Activated CD4-positive, alpha-beta T cell treated with anti-CD3 and anti-CD28 coated beads, Interleukin-2, amount 10 ng/mL, durations not matched to agents 24 days and 14 days (primary cell): Measurements from ENCODE around the gene BSND. TPM values are rescaled to one million over a fixed set of nuclear protein-coding genes. Genes with fewer than 3 reads are reported as not detected.
A peak's percentile ranks its signal among the peaks of the same experiment; 100 is the strongest.

Source experiments
- DNase-seq: peaks from one replicate; pipeline ENCODE4 v3.0.0; 2022
- H3K27ac Mint-ChIP-seq: one replicate; pipeline ENCODE4 v1.8.0; 2022; ENCODE audit warnings: mild to moderate bottlenecking, mixed read lengths
- H3K27me3 Mint-ChIP-seq: one replicate; pipeline ENCODE4 v1.8.0; 2022; ENCODE audit warnings: mixed read lengths
- H3K36me3 Mint-ChIP-seq: one replicate; pipeline ENCODE4 v1.8.0; 2022; ENCODE audit warnings: low read depth, mild to moderate bottlenecking, mixed read lengths
- H3K4me1 Mint-ChIP-seq: one replicate; pipeline ENCODE4 v1.8.0; 2021; ENCODE audit warnings: mixed read lengths
- H3K4me3 Mint-ChIP-seq: one replicate; pipeline ENCODE4 v1.8.0; 2022; ENCODE audit warnings: mild to moderate bottlenecking, moderate library complexity, mixed read lengths
- H3K9me3 Mint-ChIP-seq: one replicate; pipeline ENCODE4 v1.8.0; 2021; ENCODE audit warnings: mixed read lengths
- intact Hi-C: fragments of 100-400 bp; cut with micrococcal nuclease; formaldehyde crosslinking; loops from one replicate; pipeline ENCODE4 v1.15.1; 2023
- total RNA-seq: library from RNA; stranded (reverse); gene quantifications from 2 replicates; pipeline ENCODE4 v1.2.3, GENCODE V29; 2022

The BSND gene
- total RNA-seq, 1 donor from 2014 or later, result not detected

DNA sequence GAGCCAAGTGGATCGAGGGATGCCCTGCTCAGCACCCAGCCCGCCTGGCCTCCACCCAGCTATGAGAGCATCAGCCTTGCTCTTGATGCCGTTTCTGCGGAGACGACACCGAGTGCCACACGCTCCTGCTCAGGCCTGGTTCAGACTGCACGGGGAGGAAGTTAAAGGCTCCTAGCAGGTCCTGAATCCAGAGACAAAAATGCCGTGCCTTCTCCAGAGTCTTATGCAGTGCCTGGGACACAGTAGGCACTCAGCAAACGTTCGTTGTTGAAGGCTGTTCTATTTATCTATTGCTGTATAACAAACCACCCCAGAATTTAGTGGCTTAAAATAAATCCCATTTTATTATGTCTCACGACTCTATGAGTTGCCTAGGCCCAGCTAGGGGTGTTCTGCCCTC lies 6.8 kb upstream of the BSND start:
- H3K4me1 Mint-ChIP-seq, result peaks cover 21% of the 10 kb centered on the region
- DNase-seq, result no peak
- H3K4me3 Mint-ChIP-seq, result no peak overlapping the region
- peaks cover 17% of the 10 kb centered on the region for H3K27me3 Mint-ChIP-seq
- no peaks in the 10 kb centered on the region for H3K9me3 Mint-ChIP-seq
- intact Hi-C loops, result no loop called here
- no peak overlapping the region for H3K27ac Mint-ChIP-seq
- no peaks in the 10 kb centered on the region for H3K36me3 Mint-ChIP-seq

GRCh38 chr1:54993140-54993539 lies 5.6 kb upstream of the BSND start:
- intact Hi-C loops, result no loop called here
- peaks cover 21% of the 10 kb centered on the region for H3K4me1 Mint-ChIP-seq
- DNase-seq, result no peak

DNA sequence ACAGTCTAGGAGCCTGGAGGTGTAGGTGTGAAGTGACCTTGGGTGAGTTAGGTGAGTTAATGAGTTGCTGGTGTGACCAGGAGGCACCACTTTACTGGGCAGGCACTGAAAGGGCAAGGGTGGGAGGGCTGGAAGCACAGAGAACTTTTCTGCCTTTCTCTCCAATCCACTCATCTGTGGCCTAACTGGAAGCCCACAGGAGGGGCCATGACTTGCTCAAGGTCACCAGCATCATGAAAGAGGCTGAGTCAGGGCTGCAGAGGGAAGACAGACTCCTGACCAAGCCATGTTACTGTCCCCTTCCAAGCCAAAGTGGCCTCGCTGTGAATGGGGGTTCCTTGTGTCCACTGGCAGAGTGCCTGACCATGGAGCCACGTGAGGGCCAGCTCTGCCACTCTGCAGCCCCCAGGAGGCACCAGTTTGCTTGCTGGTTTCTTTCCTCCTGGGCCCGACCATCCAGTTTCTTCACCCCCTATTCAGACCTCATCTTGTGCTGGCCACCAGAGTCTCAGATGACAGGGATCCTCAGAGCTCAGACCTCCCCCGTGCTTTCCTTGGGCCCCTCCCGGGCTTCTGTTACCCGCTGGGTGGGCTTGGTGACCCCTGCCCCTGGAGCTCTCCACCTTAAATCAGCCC lies 4.3 kb upstream of the BSND start:
- no peak for DNase-seq
- H3K36me3 Mint-ChIP-seq, result no peaks in the 10 kb centered on the region
- intact Hi-C loops, result no loop called here
- H3K27ac Mint-ChIP-seq, result no peak overlapping the region
- no peaks in the 10 kb centered on the region for H3K9me3 Mint-ChIP-seq
- H3K4me1 Mint-ChIP-seq, result peaks cover 21% of the 10 kb centered on the region
- no peak overlapping the region for H3K4me3 Mint-ChIP-seq
- H3K27me3 Mint-ChIP-seq, result peaks cover 28% of the 10 kb centered on the region

More at GRCh38 chr1:54993140-54993539, 5.6 kb upstream of the BSND start:
- no peak overlapping the region for H3K27ac Mint-ChIP-seq
- no peaks in the 10 kb centered on the region for H3K9me3 Mint-ChIP-seq
- H3K27me3 Mint-ChIP-seq, result peaks cover 28% of the 10 kb centered on the region
- no peak overlapping the region for H3K4me3 Mint-ChIP-seq
- no peaks in the 10 kb centered on the region for H3K36me3 Mint-ChIP-seq

GRCh38 chr1:54995013-54995760 lies 3.5 kb upstream of the BSND start:
- no peak overlapping the region for H3K27ac Mint-ChIP-seq
- peaks cover 21% of the 10 kb centered on the region for H3K4me1 Mint-ChIP-seq
- H3K4me3 Mint-ChIP-seq, result peak overlapping the region; percentile 43
- intact Hi-C loops, result no loop called here
- no peaks in the 10 kb centered on the region for H3K9me3 Mint-ChIP-seq
- H3K27me3 Mint-ChIP-seq, result peaks cover 28% of the 10 kb centered on the region
- DNase-seq, result no peak
- no peaks in the 10 kb centered on the region for H3K36me3 Mint-ChIP-seq

- Mint-ChIP-seq H3K9me3 (no peaks in the 10 kb centered on the region), H3K4me1 (peaks cover 21% of the 10 kb centered on the region), H3K4me3 (peak overlapping the region; percentile 43), H3K27ac (no peak overlapping the region), H3K27me3 (peaks cover 28% of the 10 kb centered on the region), H3K36me3 (no peaks in the 10 kb centered on the region)
- peak; percentile 82 for DNase-seq
- intact Hi-C loops, result loop anchor here (1.0 kb wide), 2 partner anchors 46 to 51 kb away; no protein-coding TSS in a partner anchor
Observed at GRCh38 chr1:54995835-54996234, 2.9 kb upstream of the BSND start.

DNA sequence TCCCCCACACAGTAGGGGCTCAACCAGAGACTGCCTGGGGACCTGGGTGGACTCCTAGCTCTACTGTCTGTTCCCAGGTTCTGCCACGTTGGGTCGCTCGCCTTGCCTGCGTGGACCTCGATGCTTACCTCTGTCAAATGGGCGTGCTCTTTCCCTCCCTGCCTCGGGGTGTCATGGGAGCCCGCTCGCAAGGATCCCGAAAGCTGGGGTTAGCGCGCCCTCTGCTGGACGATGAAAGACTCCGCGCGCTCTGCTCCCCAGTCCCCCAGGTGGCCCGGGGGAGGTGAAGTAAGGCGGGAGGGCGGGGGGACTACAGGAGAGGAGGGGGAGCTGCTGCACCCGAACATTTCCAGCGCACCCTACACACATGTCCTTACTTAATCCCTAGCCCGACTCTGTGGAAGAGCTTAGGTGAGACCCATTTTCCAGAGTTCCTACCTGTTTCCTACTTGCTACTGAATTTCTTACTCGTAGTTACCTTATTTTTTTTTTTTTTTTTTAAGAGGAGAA lies 2.3 kb upstream of the BSND start:
- H3K27me3 Mint-ChIP-seq, result peaks cover 28% of the 10 kb centered on the region
- no peaks in the 10 kb centered on the region for H3K36me3 Mint-ChIP-seq
- intact Hi-C loops, result loop anchor here (1.0 kb wide), 2 partner anchors 46 to 51 kb away; no protein-coding TSS in a partner anchor
- H3K9me3 Mint-ChIP-seq, result no peaks in the 10 kb centered on the region
- peak; percentile 93 for DNase-seq
- peak overlapping the region; percentile 43 for H3K4me3 Mint-ChIP-seq
- peaks cover 21% of the 10 kb centered on the region for H3K4me1 Mint-ChIP-seq
- H3K27ac Mint-ChIP-seq, result no peak overlapping the region

- Mint-ChIP-seq H3K4me1 (peaks cover 21% of the 10 kb centered on the region), H3K36me3 (no peaks in the 10 kb centered on the region), H3K9me3 (no peaks in the 10 kb centered on the region), H3K27me3 (peaks cover 28% of the 10 kb centered on the region), H3K27ac (no peak overlapping the region), H3K4me3 (no peak overlapping the region)
- peak; percentile 57 for DNase-seq
- intact Hi-C loops, result loop anchor here (1.0 kb wide), 2 partner anchors 47 to 52 kb away; no protein-coding TSS in a partner anchor
Observed at GRCh38 chr1:54996869-54997710, 1.6 kb upstream of the BSND start.

DNA sequence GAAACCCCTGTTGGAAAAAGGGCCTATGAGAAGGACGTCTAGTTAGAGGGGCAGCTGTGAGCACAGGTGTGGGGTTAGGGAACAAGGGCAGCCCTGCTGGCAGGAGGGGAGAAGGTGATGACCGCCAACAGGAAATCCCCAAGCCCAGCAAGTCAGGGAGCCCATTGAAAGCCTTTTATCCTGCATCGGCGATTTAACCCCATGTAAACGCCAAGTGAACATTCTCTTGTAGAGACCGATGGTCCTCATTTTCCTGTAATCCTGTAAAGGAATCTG lies 1.1 kb upstream of the BSND start:
- H3K9me3 Mint-ChIP-seq, result no peaks in the 10 kb centered on the region
- DNase-seq, result no peak
- H3K4me3 Mint-ChIP-seq, result no peak overlapping the region
- no peaks in the 10 kb centered on the region for H3K36me3 Mint-ChIP-seq
- no peak overlapping the region for H3K27ac Mint-ChIP-seq
- peaks cover 28% of the 10 kb centered on the region for H3K27me3 Mint-ChIP-seq
- H3K4me1 Mint-ChIP-seq, result peaks cover 21% of the 10 kb centered on the region
- intact Hi-C loops, result no loop called here

- no peaks in the 10 kb centered on the region for H3K9me3 Mint-ChIP-seq
- peaks cover 28% of the 10 kb centered on the region for H3K27me3 Mint-ChIP-seq
- H3K4me3 Mint-ChIP-seq, result no peak overlapping the region
- intact Hi-C loops, result no loop called here
- peaks cover 21% of the 10 kb centered on the region for H3K4me1 Mint-ChIP-seq
- H3K36me3 Mint-ChIP-seq, result no peaks in the 10 kb centered on the region
- no peak overlapping the region for H3K27ac Mint-ChIP-seq
- DNase-seq, result no peak
Observed at GRCh38 chr1:54998100-54998499, 633 bp upstream of the BSND start.

DNA sequence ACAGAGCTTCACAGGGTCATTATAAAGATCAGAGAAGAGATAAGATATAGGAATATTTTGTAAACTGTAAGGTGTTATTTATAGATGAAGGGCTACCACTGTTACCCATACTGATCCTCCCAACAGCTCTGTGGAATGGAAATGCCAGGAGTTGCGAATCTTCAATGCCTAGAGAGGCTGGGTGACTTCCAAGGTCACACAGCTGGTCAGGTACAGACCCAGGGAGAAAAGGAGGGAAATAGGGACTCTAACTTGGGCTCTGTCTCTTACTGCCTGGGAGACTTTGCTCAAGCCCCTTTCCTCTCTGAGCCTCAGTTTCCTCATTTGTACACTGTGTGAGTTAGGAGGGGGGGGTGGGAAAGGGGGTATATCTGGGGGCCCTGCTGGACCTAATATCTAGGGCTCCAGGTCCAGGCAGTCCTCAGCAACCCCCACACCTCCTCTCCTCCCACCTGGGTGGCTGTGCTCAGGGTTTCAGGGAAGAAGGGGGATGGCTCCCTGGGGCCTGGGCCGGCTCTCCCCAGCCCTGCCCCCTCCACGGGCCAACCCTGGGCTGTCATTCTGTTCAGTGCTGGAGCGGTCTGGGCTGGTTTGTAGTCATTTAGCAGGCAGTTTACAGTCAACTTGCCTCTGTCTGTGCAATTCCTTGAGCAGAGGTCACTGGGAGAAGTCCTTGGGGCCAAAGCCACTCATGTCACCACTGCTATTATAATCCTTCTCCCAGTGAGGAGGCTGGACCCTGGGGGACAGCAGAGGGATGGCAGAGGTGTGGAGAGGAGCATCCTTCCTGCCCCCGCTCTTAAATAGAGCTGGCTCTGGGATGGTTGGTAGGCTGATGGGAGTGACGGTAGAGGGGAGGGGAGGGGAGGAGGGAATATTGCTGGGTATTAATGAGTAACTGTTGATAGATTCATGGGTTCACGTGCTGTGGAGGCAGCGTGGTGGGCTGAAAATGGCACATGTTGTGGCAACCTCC lies 1.7 kb downstream of the BSND start:
- Mint-ChIP-seq H3K4me3 (no peak overlapping the region), H3K9me3 (no peaks in the 10 kb centered on the region)

GRCh38 chr1:55001311-55001710 lies 2.6 kb downstream of the BSND start:
- H3K4me1 Mint-ChIP-seq, result peaks cover 4% of the 10 kb centered on the region
- peaks cover 15% of the 10 kb centered on the region for H3K27me3 Mint-ChIP-seq
- no peak for DNase-seq
- no peak overlapping the region for H3K27ac Mint-ChIP-seq
- no peaks in the 10 kb centered on the region for H3K36me3 Mint-ChIP-seq
- intact Hi-C loops, result no loop called here
- no peaks in the 10 kb centered on the region for H3K9me3 Mint-ChIP-seq
- no peak overlapping the region for H3K4me3 Mint-ChIP-seq

More for the DNA sequence above, 1.7 kb downstream of the BSND start:
- DNase-seq, result no peak
- no peak overlapping the region for H3K27ac Mint-ChIP-seq
- no peaks in the 10 kb centered on the region for H3K36me3 Mint-ChIP-seq
- intact Hi-C loops, result no loop called here
- H3K27me3 Mint-ChIP-seq, result peaks cover 21% of the 10 kb centered on the region
- peaks cover 14% of the 10 kb centered on the region for H3K4me1 Mint-ChIP-seq

- intact Hi-C loops, result no loop called here
- H3K9me3 Mint-ChIP-seq, result no peaks in the 10 kb centered on the region
- H3K4me3 Mint-ChIP-seq, result no peak overlapping the region
- H3K4me1 Mint-ChIP-seq, result no peaks in the 10 kb centered on the region
- H3K27me3 Mint-ChIP-seq, result peaks cover 4% of the 10 kb centered on the region
- H3K27ac Mint-ChIP-seq, result no peak overlapping the region
- H3K36me3 Mint-ChIP-seq, result no peaks in the 10 kb centered on the region
- no peak for DNase-seq
Observed at GRCh38 chr1:55002686-55003085, 4.0 kb downstream of the BSND start.
